ENCODE data around the gene FOXF2. TPM values are rescaled to one million over a fixed set of nuclear protein-coding genes. Genes with fewer than 3 reads are reported as not detected.

FOXF2 gene
- total RNA-seq, 1 donor, result 8.1 TPM

DNA sequence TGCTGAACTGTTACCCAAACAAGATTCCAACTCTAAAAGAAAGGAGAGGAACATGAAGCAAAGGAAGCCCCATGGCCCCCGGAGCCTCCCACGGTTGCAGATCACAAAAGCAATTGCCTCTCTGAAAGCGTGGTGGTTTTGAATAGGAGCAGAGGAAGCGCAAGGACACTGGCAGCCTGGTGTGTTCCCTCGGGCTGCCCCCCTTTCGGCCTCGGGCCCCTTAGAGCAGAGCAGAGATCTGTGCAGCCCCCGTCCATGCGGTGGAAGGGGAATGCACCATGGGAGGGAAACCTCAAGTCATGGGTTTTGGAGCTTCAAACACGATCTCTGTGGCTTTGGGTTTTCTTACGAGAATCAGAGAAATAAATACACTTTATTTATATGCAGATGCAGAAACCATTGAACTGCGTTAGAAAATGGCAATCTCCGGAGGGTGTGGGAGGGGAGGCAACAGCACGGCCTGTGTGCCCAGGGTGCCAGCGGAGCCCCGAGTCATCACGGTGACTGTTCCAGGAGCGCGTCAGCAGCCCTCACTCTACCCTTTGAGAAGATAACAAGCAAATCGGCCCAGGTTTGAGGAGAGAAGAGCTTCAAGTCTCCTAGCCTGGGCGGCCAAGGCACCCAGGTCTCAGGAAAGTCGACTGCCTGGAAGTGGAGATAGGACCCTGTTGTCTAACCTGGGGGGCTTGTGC lies 20.5 kb downstream of the FOXF2 start:
- no peak for DNase-seq (ENCODE audit: low read depth)
- no peak for TF ChIP-seq CTCF (IDR thresholded peaks at IDR 0.05; ENCODE audit: insufficient read depth, low read length)
- H3K4me3 ChIP-seq (ENCODE audit: low read depth, low read length), result no peak overlapping the region

DNA sequence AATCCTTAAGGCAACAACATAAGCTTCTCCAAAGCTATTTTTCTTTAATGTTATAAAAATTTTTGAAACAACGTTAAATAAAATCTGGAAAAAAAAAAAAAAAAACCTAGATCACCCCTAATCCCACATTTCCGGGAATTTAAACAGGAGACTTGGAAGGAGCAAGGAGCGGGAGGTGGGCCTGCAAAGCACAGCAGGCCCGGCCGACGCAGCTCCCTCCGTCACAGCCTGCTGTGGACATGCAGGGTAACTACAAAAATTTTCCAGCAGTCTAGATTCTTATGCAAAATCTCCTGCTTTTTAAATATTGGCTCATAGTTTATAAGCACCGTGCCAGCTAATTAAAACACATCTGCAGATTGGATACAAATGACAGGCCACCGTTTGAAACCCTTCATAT lies 23.5 kb downstream of the FOXF2 start:
- TF ChIP-seq CTCF (IDR thresholded peaks at IDR 0.05; ENCODE audit: insufficient read depth, low read length), result no peak
- no peak overlapping the region for H3K4me3 ChIP-seq (ENCODE audit: low read depth, low read length)
- DNase-seq (ENCODE audit: low read depth), result no peak

DNA sequence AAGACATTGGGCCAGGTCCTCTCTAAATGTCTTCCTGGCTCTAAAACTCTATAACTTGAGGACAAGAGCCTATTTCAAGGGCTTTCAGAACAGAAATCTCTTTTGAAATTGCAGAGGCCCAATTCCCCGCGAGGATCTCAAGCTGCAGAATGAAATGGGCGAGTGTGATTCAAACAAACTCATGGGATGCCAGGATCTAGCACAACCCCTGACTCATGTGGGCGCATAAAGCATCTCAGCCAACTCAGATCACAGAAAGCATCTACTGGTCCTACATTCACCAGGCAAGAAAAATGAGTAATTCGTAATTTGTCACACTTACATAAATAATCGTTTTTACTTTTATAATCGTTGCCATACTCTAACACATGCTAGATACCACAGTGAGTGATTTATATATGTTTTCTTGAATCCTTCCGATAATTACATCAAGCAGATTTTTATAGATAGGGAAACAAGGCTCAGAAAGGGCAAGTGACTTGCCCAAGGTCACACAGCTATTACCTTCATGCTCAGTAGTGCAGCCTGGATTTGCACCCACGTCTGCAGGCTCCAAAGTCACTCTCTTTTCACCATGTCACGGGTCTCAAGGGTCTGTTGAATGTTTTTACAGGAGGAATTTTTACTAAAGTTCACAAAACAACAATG lies 26.2 kb downstream of the FOXF2 start:
- no peak for DNase-seq (ENCODE audit: low read depth)
- H3K4me3 ChIP-seq (ENCODE audit: low read depth, low read length), result no peak overlapping the region
- TF ChIP-seq CTCF (IDR thresholded peaks at IDR 0.05; ENCODE audit: insufficient read depth, low read length), result no peak

DNA sequence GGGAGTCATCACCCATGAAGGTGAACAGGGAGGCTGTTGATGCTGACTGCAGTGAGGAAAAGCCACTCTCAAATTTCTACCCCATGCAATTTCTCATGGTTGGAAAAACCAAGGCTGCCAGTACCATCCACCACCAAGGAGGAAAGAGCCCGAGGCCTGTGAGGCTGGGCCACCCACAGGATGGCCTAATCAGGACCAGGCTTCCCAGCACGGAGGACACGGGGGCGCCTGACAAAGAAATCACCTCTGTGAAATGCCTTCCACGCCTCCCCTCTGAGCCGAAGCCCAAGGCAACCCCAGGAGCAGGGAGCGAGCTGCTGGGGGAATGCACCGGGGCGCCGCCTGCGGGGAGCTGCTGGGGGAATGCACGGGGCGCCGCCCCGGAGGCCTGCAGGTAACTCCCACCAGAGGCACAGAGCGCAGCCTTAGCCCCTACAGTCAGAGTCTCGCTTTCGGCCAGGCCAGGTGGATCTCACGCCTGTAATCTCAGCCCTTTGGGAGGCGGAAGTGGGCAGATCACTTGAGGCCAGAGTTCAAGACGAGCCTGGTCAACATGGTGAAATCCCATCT lies 26.9 kb downstream of the FOXF2 start:
- H3K4me3 ChIP-seq (ENCODE audit: low read depth, low read length), result no peak overlapping the region
- no peak for TF ChIP-seq CTCF (IDR thresholded peaks at IDR 0.05; ENCODE audit: insufficient read depth, low read length)
- no peak for DNase-seq (ENCODE audit: low read depth)

DNA sequence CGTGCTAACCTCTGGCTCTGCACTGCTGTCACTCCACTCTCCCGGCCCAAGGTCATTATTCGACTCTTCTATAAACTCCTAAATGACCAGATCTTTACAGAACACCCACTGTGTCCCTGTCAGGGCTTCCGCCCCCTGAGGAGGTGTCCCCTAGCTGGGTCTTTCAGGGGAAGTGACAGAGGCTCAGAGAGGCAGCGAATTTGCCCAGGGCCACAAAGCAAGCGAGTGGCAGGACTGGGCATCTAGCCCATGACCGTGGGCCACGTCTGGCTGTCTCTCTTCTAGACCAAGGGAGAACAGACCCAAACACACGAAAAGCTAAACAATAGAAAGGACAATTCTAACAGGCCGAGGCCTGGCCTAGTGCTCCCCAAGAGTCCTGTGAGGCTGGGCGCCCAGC lies 27.4 kb downstream of the FOXF2 start:
- H3K4me3 ChIP-seq (ENCODE audit: low read depth, low read length), result no peak overlapping the region
- no peak for DNase-seq (ENCODE audit: low read depth)
- no peak for TF ChIP-seq CTCF (IDR thresholded peaks at IDR 0.05; ENCODE audit: insufficient read depth, low read length)

GRCh38 chr6:1417718-1418117 lies 28.3 kb downstream of the FOXF2 start:
- no peak overlapping the region for H3K4me3 ChIP-seq (ENCODE audit: low read depth, low read length)
- no peak for TF ChIP-seq CTCF (IDR thresholded peaks at IDR 0.05; ENCODE audit: insufficient read depth, low read length)
- no peak for DNase-seq (ENCODE audit: low read depth)

Data from fibroblast of the aortic adventitia (primary cell).